ENCODE measurements around the gene SORCS2.

DNA sequence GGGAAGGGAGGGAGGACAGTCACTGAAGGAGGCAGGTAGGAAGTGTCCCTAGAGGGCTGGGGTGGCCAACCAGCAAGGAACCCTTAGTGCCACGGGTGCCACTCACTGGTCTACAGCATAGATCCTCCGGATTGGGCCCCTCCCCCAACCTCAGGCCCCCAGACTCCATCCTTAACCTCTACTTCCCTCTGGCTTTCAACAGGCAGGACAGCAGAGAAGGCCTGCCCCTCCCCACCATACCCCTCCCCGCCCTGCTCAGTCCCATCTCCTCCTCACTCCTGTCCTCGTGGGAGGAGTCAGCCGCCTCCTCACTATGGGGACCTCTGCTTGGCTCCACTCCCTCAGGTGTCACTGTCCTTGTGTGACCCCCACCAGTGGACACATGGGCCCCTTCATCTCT lies 320.1 kb downstream of the SORCS2 start:
- TF ChIP-seq YY1 (IDR thresholded peaks at IDR 0.05; ENCODE audit: insufficient read depth, insufficient read length) (no peak), ZNF274 (IDR thresholded peaks at IDR 0.05; ENCODE audit: low read depth, low read length) (no peak), SUZ12 (IDR thresholded peaks at IDR 0.05; ENCODE audit: extremely low read depth, insufficient read depth, insufficient read length) (no peak)
